GM21360 (cell line): ENCODE results near the gene N4BP2.

Experiments
- ATAC-seq: cut with Tn5 transposase; IDR thresholded peaks from one replicate; pipeline ENCODE4 v1.9.1; 2021; ENCODE audit warnings: mild to moderate bottlenecking, moderate library complexity; ENCODE audit not compliant: unreplicated experiment

N4BP2 gene

DNA sequence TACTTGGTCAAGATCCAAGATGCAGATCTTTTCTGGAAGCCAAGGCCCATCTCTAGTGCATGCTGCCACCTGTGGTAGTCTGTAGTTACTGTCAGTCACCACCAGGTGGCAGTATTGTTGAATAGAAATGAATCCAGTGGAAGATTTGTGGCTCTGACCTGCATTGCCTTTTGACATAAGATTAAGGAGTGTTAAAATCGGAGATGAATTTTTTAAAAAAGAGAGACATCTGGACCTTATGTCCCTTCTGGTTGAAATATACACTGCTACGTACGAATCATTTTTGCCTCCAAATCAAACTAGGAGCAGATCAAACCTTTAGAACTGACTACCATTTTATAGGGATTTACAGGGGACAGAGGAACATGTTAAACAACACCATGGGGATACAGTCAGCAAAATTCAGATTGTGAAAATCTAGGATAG is 93.3 kb downstream of the N4BP2 start:
- peak; percentile 73 for ATAC-seq

DNA sequence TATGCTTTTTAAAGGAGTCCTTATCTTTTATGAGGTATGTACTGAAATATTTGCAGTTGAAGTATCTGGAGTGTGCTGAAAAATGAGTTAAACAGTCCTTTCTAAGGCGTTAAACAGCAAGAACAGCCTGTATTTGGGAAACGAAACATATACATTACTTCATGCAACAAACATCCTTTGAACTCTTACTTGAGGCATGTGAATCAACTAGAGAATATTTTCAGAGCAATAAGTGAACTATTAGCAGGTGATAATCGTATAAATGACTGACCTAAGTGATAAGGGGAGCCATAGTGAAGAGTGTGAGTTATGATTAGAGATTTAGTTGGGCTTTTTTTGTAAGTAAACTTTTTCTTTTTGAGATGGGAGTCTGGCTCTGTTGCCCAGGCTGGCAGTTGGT is 94.3 kb downstream of the N4BP2 start:
- no peak for ATAC-seq

DNA sequence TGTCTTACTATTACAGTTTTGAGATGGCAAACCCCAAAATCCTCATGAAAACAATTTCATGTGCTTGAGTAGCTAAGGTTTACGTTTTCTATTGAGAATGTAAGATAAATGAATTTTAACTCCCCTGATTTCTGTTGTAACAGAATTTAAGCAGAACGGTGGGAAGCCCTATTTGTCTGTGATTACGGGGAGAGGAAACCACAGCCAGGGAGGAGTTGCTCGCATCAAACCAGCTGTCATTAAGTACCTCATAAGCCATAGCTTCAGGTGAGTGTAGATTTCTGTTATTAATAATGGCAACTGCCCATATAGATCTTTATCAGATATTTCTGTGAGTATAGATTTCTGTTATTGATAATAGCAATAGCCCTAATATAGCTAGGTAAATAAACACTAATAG is 96.0 kb downstream of the N4BP2 start:
- ATAC-seq = no peak

DNA sequence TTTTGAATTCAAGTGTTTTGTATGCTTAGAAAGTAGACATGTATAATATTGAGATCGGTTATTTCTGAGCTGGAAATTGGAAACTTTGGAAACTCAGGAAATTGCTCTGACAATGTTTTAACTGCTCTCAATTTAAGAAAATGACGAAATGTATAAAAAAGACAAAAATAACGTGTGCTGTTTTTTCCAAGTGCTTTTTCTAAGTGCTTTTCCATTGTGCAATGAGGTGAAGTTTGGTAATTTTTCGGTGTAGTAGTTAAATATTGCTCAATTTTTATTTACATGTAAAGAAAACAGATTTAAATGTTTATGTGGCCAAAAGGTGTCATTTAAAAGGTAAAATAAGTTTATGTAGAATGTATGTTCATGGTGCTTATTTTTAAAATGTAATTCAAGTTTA is 100.8 kb downstream of the N4BP2 start:
- no peak for ATAC-seq

DNA sequence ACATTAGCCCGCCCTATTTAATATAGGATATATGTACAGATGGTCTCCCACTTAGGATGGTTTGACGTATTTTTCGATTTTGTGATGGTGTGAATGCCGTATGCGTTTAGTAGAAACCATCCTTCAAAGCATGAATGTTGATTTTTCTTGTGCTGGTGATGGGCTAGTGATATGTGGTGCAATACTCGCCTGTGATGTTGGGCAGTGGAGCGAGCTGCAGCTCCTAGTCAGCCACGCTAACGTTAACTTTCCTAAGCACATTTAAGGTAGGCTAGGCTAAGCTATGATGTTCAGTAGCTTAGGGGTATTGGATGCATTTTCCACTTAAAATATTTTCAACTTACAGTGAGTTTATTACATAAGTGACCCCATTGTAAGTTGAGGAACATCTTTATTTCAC is 103.6 kb downstream of the N4BP2 start:
- ATAC-seq = no peak

DNA sequence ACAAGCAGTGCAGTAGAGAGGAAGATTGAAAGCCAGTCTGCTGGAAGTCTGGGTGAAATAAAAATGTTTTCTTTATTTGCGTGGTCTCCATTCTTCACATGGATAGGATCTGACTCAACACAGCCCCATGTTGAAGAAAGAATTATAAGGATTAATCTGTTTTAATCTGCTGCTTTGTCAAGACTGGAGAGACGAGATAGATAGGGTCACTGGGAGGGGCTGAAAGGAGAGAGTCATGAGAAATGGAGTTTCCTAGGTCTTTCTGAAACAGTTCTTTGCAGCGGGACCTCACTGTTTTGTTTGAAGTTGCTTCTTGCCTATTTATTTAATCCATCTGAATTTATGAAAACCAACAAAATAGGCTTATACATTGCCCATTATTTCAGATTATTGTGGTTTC is 107.8 kb downstream of the N4BP2 start:
- no peak for ATAC-seq

DNA sequence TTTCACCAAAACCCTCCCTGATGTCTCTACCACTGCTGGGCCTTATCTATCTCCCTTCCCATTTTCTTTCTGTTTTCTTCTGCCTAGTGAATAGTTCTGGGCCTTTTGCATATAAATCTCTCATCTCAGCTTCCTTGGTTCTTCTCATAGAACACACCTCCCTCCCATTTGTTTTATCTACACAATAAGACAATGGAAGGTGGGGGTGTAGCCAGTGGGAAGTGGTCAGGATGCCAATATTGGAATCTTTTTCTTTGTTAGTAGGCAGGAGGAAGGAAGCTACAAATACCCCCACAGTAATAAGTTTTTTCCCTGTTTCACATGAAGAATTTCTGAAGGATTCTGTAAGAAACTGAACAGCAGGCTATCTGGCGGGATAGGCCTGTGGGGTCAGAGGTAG is 109.3 kb downstream of the N4BP2 start:
- no peak for ATAC-seq

DNA sequence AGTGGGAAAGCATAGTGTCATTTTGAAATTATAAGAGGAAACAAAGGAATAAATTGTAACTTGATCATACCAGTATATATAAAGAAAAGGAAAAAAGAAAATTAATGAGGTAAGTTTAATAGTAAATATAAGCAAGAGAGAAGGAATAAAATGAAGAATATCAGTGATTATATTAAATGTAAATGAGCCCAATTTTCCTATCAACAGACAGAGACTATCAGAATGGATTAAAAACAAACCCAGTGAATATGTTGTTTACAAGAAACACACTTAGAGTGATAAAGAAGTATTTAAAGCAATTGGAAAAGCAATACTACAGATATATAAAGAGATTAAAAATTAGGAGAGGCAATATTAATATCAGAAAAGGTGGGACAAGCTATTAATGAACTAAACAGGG is 111.4 kb downstream of the N4BP2 start:
- no peak for ATAC-seq

DNA sequence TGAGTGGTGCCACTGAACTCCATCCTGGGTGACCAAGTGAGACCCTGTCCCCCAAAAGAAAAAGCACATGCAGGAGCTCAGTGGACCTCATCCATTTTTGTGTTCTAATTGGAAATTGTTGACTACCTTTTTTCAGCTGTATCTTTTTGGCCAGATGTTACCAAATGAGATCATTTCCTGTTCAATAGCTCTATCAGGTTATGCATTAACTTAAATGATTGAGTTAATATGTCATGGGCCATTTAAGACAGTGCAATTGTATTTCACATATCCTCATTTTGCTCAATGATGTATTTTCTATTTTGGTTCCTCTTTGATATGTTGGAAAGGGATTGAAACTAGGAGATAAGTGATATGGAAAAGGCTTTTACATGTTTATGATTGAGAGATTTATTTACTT is 113.9 kb downstream of the N4BP2 start:
- ATAC-seq = no peak

DNA sequence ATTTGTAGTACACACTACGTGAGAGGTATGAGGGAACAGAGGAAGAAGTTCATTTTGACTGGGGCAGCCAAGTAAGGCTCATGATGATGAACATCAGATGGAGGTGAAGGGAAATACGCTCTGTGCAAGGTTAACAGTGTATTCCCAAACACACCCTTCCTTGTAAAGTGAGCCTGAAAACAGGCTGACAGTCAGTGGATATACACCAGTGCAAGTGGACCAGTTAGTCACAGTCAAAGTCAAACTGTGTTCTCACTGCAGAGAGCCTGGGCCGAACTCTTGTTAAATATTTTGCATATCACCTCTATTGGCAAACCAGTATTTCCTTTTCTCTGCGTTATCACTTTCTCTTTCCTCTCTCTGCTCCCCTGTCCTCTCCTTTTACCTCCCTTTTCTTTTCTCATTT is 116.8 kb downstream of the N4BP2 start:
- ATAC-seq = peak; percentile 68

DNA sequence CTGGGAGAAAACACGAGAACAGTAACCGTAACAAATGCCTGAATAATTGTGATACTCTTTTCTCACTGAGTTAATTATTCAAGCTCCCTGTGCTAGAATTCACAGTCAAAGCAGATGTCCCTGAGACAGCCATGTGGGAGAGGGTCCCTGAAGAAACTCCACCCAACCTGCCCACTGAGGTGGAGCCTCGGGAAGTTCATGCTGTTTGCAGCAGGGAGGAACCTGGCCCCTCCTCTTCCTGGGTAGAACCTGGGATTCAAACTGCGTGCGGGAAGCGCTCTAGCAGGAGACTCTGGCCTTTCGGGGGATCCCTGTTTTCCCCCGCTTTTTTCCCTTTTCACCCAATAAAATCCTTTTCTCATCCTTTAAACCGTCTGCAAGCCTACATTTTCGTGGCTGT is 120.0 kb downstream of the N4BP2 start:
- ATAC-seq = no peak

DNA sequence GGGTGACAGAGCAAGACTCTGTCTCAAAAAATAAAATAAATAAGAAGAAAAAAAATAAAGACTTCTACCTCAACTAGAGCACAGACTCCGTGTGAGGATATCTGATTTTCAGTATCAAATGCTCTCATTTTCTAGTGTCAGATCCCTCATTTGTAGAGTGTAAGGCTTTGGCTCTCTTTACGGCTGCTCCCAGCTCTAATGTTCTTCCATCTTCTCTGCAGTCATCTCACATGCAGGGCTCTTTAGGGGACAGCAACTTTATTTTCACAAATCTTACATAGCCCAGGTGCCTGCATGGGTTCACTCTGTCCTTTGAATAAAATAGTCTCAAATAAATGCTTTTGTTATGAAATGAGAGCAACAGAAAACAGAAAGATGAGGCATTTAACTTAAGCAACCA is 120.9 kb downstream of the N4BP2 start:
- ATAC-seq = no peak

DNA sequence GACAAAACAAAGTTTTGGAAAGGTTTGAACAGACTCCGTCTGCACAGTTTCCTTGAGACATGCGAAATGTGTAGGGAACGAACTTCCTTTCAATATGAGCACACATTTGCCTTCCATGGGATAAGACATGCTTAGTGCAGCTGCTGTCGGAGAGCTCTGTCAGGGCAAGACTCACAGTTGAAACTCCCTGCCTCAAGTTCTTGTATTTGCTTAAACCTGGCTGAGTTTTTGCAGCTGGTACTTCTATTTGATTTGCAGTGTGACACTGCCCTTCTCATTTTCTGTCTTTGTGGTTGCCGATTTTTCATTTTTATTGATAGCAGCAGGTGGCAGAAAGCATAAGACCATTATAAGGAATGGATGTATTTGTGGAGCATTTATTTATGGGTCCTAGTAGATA is 122.0 kb downstream of the N4BP2 start:
- no peak for ATAC-seq

DNA sequence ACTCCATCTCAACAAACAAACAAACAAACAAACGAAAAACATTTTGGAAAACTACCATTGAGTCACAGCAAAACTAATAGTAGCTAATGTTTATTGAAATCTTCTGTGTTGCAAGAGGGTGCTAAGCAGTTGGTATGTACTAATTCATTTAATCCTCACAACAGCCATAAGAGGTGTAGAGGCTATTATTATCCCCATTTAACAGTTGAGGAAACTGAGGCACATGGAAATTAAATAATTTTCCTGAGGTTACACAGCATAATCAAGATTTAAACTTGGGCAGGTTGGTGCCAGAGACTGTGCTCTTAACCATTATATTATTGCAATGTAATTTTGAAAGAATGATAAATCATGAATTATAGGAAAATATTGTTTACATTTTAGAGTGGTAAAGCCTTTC is 122.7 kb downstream of the N4BP2 start:
- ATAC-seq = no peak

DNA sequence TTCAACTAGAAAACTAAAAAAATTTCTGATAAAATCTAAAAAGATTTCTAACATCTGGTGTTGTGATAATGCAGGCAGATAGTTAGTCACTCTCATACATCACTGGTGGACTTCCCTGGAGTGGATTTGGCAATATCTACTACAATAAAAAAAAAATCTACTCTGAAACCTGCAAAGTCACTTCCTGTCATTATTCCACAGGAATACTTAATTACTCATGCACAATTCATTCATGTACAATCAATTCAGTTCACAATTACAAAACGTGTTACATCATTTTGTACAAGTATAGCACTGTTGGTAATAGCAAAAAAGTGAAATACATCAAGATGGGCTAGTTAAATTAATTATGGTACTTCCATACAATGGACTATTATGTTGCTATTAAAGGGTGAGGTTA is 123.7 kb downstream of the N4BP2 start:
- no peak for ATAC-seq

DNA sequence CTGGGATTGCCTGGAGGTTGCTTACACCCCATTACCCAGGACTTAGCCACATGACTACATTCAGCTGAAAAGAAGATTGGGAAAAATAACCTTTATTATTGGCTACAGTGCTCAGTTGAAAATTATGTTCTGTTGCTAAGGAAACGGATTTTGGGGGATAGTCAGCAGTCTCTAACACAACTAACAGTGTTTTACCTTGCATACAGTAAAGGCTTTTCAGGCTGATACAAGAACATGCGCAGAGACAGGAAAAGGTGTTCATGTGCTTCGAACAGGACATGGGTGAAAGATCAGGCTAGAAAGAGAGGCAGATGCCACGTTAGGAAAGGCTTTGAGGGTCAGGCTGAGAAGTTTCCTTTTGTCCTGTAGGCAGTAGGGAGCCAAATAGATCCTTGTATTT is 125.4 kb downstream of the N4BP2 start:
- ATAC-seq = no peak

DNA sequence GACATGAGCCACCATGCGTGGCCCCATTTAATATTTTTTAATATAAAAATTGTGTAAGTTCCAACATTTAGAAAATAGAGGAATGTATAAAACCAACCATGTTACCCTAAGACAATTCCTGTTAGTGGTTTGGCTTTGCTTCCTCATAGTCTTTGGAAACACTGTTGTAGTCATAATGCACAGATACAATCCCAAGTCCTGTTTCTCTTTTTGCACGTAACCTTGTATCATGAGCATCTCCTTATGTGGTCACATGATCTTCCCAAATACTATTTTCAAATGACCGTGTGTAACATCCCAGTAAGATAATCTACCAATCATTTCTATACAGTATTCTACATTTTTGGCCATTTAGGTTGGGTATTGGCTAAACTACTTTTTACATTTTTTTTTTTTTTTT is 126.3 kb downstream of the N4BP2 start:
- no peak for ATAC-seq

DNA sequence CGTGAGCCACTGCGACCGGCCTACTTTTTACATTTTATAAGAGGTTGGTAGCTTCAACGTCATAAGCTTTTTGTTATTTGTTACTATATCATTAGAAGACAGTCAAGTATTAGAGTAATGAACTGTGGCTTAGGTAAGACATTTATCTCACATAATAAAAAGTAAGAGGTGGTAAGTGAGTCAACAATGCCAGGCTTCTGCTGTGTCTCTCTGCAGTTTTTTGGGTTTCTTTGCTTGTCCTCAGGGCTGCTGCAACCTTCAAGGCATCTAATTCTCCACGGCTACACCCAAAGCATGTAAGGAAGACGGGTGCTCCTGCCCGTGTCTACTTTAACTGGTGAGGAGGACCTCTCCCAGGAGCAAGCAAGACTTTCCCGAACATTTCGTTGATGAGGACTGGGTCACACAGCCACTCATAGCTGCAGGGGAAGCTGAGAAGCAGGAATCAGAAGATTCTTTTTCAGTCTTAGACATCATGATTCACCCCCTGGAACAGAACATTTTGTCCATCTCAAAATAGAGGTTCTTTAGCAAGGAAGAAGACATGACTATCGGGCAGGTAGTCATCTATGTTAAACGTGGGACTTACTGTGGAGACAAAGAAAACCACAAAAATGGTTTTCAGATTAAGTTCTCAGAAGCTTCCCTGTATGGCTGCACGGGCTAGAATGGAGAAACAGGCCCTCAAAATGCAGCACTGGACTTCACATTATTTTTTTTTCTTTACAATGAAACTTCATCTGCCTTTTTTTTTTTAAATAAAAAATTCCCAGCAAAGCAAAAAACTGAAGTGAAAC is 127.2 kb downstream of the N4BP2 start:
- no peak for ATAC-seq

DNA sequence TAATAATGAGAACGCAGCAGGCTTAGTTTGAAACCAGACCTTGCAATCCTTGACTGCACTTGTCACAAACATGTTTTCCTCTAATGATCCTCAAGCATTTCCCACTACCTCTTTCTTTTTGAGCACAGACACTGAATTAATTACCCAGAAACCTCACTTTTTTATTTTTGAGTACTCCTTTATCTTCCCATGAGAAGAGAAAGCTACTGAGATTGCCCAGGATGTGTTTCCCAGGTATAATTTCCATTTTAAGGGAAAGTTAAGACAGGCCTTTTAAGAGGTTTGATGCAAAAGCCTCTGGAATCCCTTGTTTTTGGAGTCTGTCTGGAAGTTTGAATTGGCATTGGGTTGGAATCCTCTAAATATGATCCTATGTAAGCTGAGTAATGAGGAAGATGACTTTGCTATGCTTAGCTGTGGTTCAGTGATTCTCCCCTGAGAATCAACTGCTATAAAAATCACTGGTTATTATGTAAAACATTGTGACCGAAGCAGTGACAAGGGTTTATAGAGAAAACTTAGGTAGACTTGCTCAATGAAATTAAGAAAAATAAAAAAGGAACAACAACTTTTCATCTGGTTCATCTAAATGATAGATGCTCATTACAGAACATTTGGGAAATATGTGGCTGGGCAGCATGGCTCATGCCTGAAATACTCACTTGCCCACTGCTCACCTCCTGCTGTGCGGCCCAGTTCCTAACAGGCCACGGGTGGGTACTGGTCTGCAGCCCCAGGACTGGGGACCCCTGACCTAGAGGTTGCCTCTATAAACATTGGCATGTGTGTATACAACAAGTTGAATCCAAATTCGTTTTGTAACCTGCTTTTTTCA is 129.4 kb downstream of the N4BP2 start:
- ATAC-seq = peak; percentile 49

DNA sequence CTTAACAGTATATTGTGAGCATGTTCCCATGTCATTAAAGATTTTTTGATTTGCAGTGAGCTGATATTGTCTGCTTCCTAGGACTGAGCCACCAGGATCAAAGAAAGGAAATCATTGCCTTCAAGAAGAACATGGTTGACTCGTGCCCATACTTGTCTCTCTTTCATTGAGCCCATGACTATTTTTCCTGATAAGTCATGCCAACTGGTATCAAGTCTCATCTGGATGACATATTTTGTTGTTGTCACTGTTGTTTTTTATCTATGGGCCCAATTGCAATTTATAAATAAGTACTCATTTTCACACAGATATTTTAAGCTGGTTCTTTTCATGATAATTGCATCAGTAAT is 130.0 kb downstream of the N4BP2 start:
- no peak for ATAC-seq

DNA sequence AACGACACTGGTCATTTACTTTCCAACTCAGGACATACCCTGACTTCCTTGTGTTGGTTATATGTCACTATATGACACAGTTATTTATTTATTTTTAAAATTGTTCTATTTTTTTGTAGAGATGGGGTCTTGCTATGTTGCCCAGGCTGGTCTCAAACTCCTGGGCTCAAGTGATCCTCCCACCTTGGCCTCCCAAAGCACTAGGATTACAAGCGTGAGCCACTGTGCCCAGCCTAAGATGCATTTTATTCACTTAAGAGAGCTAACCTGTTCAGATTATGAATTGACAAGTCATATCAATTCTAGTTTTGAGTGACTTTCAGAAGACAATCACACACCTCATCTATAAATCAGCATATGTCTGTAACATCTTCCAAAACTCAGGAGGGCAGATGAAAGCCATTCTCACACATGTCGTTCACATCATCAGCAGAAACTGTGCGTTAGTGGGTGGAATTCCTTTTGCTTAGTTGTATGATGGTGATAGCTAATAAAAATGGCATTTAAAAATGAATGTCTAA is 130.8 kb downstream of the N4BP2 start:
- no peak for ATAC-seq

DNA sequence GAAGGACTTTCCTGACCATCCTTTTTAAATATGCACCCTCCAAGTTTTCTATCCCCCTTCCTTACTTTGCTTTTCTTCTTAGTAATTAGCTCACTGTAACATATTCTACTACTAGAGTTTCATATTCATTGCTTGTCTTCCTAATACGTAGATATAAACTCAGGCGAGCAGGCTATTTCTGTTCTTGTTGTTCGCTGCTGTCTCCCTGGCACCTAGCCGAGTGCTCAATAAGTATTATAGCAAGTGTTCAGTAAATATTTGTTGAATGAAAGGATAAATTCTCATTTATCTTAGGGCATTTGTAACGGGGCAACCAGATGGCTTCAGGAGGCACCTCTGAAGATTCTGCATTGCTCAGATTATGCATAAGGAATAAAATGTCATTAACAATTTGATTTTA is 133.4 kb downstream of the N4BP2 start:
- ATAC-seq = no peak
